HEK293 (cell line): Measurements from ENCODE around the gene STIM1.

Source experiments
- CTCF ChIP-seq: fragments of 450-650 bp; formaldehyde crosslinking; IDR thresholded peaks from 2 replicates; pipeline ENCODE4 v1.5.1; 2016; ENCODE audit warnings: missing biosample characterization, missing genetic modification characterization
- KLF9 ChIP-seq: fragments of 450-650 bp; formaldehyde crosslinking; IDR thresholded peaks from 2 replicates; pipeline ENCODE4 v1.5.1; 2016; ENCODE audit warnings: missing biosample characterization, missing genetic modification characterization, low read depth
- ZNF530 ChIP-seq: fragments of 450-650 bp; formaldehyde crosslinking; IDR thresholded peaks from 2 replicates; pipeline ENCODE4 v1.5.1; 2016; ENCODE audit warnings: low read depth, missing biosample characterization, missing genetic modification characterization
- ZNF639 ChIP-seq: fragments of 450-650 bp; formaldehyde crosslinking; IDR thresholded peaks from 2 replicates; pipeline ENCODE4 v1.5.1; 2016; ENCODE audit warnings: missing biosample characterization, missing genetic modification characterization

- TF ChIP-seq KLF9 (tag by site-specific recombination) (no peak), ZNF639 (tag by site-specific recombination) (no peak), CTCF (tag by site-specific recombination) (no peak), ZNF530 (tag by site-specific recombination) (no peak)
Measured at GRCh38 chr11:3954448-3955298, 99.2 kb downstream of the STIM1 start.
